NT2/D1 (cell line): ENCODE measurements around the gene OR1J4.
"Not testable (repeated sequence)": the region's sequence is repeated elsewhere in the genome, so short reads cannot be mapped to it uniquely, and the experiment has no call there.

Experiments
- DNase-seq: peaks from one replicate; pipeline ENCODE4 v3.0.0-alpha.2; 2011; ENCODE audit warnings: low read depth, low spot score
- H3K27me3 ChIP-seq: 2 replicates; pipeline ENCODE4 v1.6.0; 2011; ENCODE audit warnings: mild to moderate bottlenecking; ENCODE audit not compliant: insufficient read length, insufficient read depth
- H3K36me3 ChIP-seq: 2 replicates; pipeline ENCODE4 v1.6.1; 2011; ENCODE audit warnings: mild to moderate bottlenecking, low read length, mixed read lengths; ENCODE audit not compliant: insufficient read depth, insufficient read length
- H3K4me1 ChIP-seq: 2 replicates; pipeline ENCODE4 v1.5.1; 2011; ENCODE audit not compliant: insufficient read depth, insufficient read length
- H3K4me3 ChIP-seq: 2 replicates; pipeline ENCODE4 v1.5.1; 2011; ENCODE audit warnings: low read depth; ENCODE audit not compliant: insufficient read length
- H3K9ac ChIP-seq: 2 replicates; pipeline ENCODE4 v1.6.0; 2011; ENCODE audit warnings: low read depth; ENCODE audit not compliant: insufficient read length
- H3K9me3 ChIP-seq: 2 replicates; pipeline ENCODE4 v1.5.1; 2011; ENCODE audit warnings: mild to moderate bottlenecking, low read length; ENCODE audit not compliant: insufficient read depth
- SUZ12 ChIP-seq: IDR thresholded peaks from 2 replicates; pipeline ENCODE4 v1.6.1; 2011; ENCODE audit not compliant: insufficient read length, insufficient read depth; ENCODE audit errors: extremely low read depth
- YY1 ChIP-seq: IDR thresholded peaks from 2 replicates; pipeline ENCODE4 v1.6.1; 2011; ENCODE audit not compliant: insufficient read length, insufficient read depth
- ZNF274 ChIP-seq: IDR thresholded peaks from 2 replicates; pipeline ENCODE4 v1.6.1; 2011; ENCODE audit warnings: mild to moderate bottlenecking, low read depth, low read length

The OR1J4 gene

DNA sequence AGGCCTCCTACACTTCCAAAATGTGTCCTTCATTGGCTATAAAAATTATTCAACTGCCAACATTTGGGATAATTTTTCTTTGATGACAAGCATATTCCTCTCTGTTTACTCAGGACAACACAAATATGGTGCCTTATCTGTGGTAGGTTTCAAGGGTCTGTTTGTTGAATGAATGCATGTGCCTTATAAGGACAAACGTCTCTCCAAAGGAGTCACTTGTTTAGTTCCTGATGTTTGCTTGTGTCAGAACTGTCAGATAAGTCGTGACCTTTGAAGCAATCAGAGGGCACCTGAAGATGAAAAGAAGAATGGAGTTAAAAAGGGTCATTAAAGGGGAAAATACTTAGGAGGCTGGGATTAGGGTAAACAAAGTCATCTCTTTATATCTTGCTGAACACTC, 12.0 kb upstream of the OR1J4 start:
- H3K9ac ChIP-seq = no peak overlapping the region
- no peaks in the 10 kb centered on the region for H3K9me3 ChIP-seq
- H3K27me3 ChIP-seq = no peaks in the 10 kb centered on the region
- no peak for DNase-seq
- TF ChIP-seq YY1 (no peak), SUZ12 (no peak), ZNF274 (no peak)
- no peaks in the 10 kb centered on the region for H3K4me1 ChIP-seq
- no peak overlapping the region for H3K4me3 ChIP-seq
- H3K36me3 ChIP-seq = no peaks in the 10 kb centered on the region

DNA sequence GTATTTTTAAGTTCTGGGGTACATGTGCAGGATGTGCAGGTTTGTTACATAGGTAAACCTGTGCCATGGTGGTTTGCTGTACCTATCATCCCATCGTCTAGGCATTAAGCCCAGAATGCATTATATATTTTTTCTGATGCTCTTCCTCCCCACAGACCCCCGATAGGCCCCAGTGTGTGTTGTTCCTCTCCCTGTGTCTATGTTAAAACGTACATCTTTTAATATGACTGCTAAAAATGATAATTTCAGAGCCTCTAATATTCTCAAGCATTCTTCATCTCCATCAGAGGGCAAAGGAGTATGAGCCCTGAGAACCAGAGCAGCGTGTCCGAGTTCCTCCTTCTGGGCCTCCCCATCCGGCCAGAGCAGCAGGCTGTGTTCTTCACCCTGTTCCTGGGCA, 8.4 kb upstream of the OR1J4 start, which contains the start of gene OR1J2:
OR1J2 (plus strand) TSS at position 301 of the 400 bp plus-strand sequence; CDS start at position 301, 0 bp downstream.
- no peak for TF ChIP-seq ZNF274
- TF ChIP-seq SUZ12 = no peak
- TF ChIP-seq YY1 = no peak
- DNase-seq = no peak
- Histone ChIP-seq H3K27me3 (peaks cover 1% of the 10 kb centered on the region), H3K36me3 (no peaks in the 10 kb centered on the region), H3K9ac (no peak within 1 kb of the TSS), H3K4me1 (no peaks in the 10 kb centered on the region), H3K4me3 (no peak within 1 kb of the TSS), H3K9me3 (no peaks in the 10 kb centered on the region)

DNA sequence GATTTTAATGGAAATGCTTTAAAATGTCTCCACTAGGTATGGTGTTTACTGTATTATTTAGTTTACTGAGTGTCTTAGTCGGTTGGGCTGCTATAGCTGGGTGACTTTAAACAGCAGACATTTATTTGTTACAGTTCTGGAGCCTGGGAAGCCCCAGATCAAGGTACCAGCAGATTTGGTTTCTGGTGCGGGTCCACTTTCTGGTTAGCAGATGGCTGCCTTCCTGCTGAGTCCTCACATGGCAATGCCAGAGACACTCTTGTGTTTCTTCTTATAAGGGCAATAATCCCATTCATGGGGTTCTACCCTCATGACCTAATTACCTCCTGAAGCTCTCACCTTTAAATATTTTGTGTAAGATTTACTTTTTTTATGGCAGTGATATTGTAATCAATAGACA, 715 bp upstream of the OR1J4 start:
- no peak for TF ChIP-seq ZNF274
- TF ChIP-seq SUZ12 = no peak
- no peak for TF ChIP-seq YY1
- no peaks in the 10 kb centered on the region for H3K36me3 ChIP-seq
- no peak for DNase-seq
- H3K27me3 ChIP-seq = peaks cover 9% of the 10 kb centered on the region
- no peaks in the 10 kb centered on the region for H3K9me3 ChIP-seq
- H3K4me1 ChIP-seq = no peaks in the 10 kb centered on the region
- H3K4me3 ChIP-seq = no peak overlapping the region
- H3K9ac ChIP-seq = no peak overlapping the region

DNA sequence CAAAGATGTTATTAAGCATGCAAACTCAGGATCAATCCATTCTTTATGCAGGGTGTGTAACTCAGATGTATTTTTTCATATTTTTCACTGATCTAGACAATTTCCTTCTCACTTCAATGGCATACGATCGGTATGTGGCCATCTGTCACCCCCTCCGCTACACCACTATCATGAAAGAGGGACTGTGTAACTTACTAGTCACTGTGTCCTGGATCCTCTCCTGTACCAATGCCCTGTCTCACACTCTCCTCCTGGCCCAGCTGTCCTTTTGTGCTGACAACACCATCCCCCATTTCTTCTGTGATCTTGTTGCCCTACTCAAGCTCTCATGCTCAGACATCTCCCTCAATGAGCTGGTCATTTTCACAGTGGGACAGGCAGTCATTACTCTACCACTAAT, 435 bp downstream of the OR1J4 start:
- no peak for TF ChIP-seq SUZ12
- no peak for TF ChIP-seq ZNF274
- TF ChIP-seq YY1 = no peak
- DNase-seq = no peak
- H3K9ac ChIP-seq = no peak overlapping the region
- no peak overlapping the region for H3K4me3 ChIP-seq
- no peaks in the 10 kb centered on the region for H3K4me1 ChIP-seq
- no peaks in the 10 kb centered on the region for H3K36me3 ChIP-seq
- H3K9me3 ChIP-seq = no peaks in the 10 kb centered on the region
- peaks cover 9% of the 10 kb centered on the region for H3K27me3 ChIP-seq

DNA sequence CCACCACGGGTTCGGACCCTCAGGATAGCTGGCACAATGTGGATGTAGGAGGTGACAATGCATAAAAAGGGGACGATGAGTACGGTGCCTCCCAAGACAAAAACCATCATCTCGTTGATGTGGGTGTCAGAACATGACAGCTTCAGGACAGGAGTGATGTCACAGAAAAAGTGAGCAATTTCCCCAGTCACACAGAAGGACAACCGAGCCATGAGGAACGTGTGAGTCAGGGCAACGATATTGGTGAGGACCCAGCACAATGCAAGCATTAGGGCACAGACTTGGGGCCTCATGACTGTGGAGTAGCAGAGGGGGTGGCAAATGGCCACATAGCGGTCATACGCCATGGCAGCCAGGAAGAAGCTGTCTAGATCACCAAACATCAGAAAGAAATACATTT, 7.7 kb downstream of the OR1J4 start:
- DNase-seq = no peak
- H3K36me3 ChIP-seq = no peaks in the 10 kb centered on the region
- no peak overlapping the region for H3K4me3 ChIP-seq
- H3K4me1 ChIP-seq = no peaks in the 10 kb centered on the region
- H3K9me3 ChIP-seq = no peaks in the 10 kb centered on the region
- TF ChIP-seq SUZ12 (no peak), YY1 (no peak), ZNF274 (no peak)
- no peak overlapping the region for H3K9ac ChIP-seq
- H3K27me3 ChIP-seq = no peaks in the 10 kb centered on the region

DNA sequence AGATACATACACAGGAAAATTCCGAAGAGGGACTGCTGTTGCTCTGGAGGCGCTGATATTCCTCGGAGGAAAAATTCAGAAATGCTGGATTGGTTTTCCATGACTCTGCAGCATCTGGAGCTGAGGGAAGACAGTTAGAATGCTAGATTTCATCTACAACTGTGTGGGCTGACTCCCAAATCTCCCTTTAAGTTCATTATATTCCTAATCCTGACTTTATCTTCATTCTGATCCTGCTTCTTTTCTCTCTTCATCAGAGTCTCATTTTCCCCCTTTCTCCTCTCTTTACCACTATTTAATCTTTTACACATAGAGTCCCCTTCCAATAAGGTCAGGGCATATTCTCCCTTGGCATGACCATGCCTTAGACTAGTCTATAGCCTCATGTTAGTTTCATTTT, 8.3 kb downstream of the OR1J4 start, which contains the start of gene OR1N1:
OR1N1 (minus strand) TSS at position 101 of the 400 bp plus-strand sequence; CDS start at position 101, 0 bp downstream.
- no peaks in the 10 kb centered on the region for H3K4me1 ChIP-seq
- no peaks in the 10 kb centered on the region for H3K27me3 ChIP-seq
- TF ChIP-seq SUZ12 (no peak), ZNF274 (no peak), YY1 (no peak)
- no peaks in the 10 kb centered on the region for H3K36me3 ChIP-seq
- no peak for DNase-seq
- H3K9me3 ChIP-seq = no peaks in the 10 kb centered on the region
- H3K9ac ChIP-seq = no peak within 1 kb of the TSS
- no peak within 1 kb of the TSS for H3K4me3 ChIP-seq

DNA sequence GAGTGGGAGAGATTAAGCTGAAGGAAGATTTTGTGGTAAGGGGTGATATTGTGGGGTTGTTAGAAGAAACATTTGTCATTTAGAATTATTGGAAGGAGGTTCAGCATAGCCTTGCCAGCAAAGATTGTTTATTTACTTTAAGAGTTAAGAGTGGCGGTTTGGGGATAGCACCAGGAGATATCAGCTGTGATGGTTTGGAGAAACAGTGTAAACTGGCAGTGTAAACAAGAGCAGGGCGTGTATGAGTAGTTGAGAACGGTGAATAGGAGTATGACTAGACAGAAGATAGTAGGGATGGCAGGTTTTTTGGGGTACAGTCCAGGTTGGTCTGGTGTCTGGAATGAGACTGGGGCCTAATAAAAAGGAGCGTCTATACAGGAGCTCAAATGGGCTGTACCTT, 12.2 kb downstream of the OR1J4 start:
- H3K9me3 ChIP-seq, H3K4me3 ChIP-seq, H3K9ac ChIP-seq, DNase-seq, H3K27me3 ChIP-seq, H3K4me1 ChIP-seq, H3K36me3 ChIP-seq: not testable (repeated sequence)

DNA sequence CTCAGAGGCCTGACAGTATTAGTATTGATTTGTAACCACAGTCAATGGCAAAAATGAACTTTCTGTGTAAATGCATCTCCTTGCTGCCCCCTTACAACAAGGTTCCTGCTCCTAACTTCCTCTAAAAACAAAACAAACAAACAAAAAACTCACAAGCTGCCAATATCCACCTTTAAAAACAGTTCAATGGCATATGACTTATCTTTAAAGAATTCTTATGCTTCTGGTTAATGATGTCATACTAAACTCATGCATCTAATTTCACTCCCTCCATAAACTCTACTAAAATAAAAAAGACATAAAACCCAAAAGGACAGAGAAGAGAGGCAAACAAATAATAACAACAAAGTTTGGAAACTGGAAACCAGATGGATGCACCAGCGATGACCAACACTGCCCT, 17.2 kb downstream of the OR1J4 start:
- H3K27me3 ChIP-seq = no peaks in the 10 kb centered on the region
- no peak for TF ChIP-seq YY1
- TF ChIP-seq ZNF274 = no peak
- no peak for TF ChIP-seq SUZ12
- H3K9me3 ChIP-seq = peaks cover 10% of the 10 kb centered on the region; the same call in 1 of the 2 replicates
- H3K36me3 ChIP-seq = no peaks in the 10 kb centered on the region
- DNase-seq = no peak
- H3K4me1 ChIP-seq = no peaks in the 10 kb centered on the region
- no peak overlapping the region for H3K4me3 ChIP-seq
- H3K9ac ChIP-seq = no peak overlapping the region

DNA sequence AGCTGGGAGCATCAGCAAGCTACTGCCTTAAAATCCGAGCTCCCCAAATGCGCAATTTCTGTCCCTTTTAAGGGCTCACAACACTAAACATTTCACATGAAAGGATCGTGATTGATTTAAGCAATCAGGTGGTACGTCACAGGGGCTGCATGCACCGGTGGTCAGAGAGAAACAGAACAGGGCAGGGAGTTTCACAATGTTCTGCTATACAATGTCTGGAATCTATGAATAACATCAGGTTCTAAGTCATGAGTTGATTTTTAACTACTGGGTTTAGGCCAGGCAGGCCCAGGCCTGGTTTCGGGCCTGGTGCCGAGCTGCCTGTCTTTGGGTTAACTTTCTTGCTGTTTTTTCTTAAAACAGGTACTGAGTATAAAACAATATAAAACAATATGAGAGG, 18.1 kb downstream of the OR1J4 start:
- H3K4me3 ChIP-seq, H3K27me3 ChIP-seq, H3K9ac ChIP-seq, DNase-seq, H3K4me1 ChIP-seq, H3K36me3 ChIP-seq: not testable (repeated sequence)
- H3K9me3 ChIP-seq = peaks cover 10% of the 10 kb centered on the region; the same call in 1 of the 2 replicates
